ENCODE data around the gene CYFIP1. TPM values are rescaled to one million over a fixed set of nuclear protein-coding genes. Genes with fewer than 3 reads are reported as not detected.

The CYFIP1 gene
- total and polyA plus RNA-seq, 10 of the 15 experiments (the other 5 are each of a cell fraction or from before 2014, with no cell fraction given) = 3.5 to 46.2 (median 28.3) TPM

DNA sequence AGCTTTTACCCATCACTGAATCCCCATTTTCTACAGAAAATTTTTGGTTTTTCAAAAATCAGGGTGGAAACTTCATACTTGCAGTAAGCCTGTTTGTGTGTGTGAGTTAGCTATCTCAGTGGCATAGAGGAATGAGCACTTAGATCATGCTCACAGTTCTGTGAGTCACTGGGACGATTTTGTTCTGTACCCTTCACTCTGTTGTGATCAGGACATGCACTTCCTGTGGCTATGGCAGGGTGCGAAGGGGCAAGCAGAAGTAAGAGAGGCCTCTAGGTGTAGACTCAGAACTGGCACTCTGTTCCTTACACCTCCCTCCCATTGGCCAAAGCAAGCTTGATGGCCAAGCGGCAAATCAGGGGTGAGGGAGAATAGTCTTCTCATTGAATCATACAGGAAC is 130.1 kb downstream of the CYFIP1 start:
- Histone ChIP-seq H3K27ac (ENCODE audit: control insufficient read depth, insufficient read depth) (no peak overlapping the region), H2AFZ (ENCODE audit: control insufficient read depth, low read depth, low read length) (no peak overlapping the region), H4K20me1 (ENCODE audit: control insufficient read depth, insufficient read depth) (0 out of 2 replicates have a peak, but pooled peaks cover 3% of the 10 kb centered on the region), H3K9me3 (replicated peaks; ENCODE audit: control insufficient read depth, insufficient read depth, low read length) (no peaks in the 10 kb centered on the region), H3K9ac (ENCODE audit: control insufficient read depth, insufficient read depth, low read length) (no peak overlapping the region), H3K4me3 (no peak overlapping the region), H3K79me2 (ENCODE audit: control insufficient read depth, insufficient read depth, low read length) (peaks cover 49% of the 10 kb centered on the region), H3K4me2 (ENCODE audit: control insufficient read depth, insufficient read depth) (no peak overlapping the region), H3K27me3 (replicated peaks in 1 of 2; ENCODE audit: control insufficient read depth in 2 of 2, insufficient read depth in 2 of 2, low read length in 1 of 2) (no peaks in the 10 kb centered on the region), H3K4me1 (ENCODE audit: control insufficient read depth, insufficient read depth, low read length) (no peaks in the 10 kb centered on the region), H3K36me3 (ENCODE audit: control insufficient read depth in 2 of 2, insufficient read depth in 2 of 2, low read length in 1 of 2) (peaks cover 8 to 28% of the 10 kb centered on the region in 2 experiments)
- in situ Hi-C loops (cut with MboI) (no loop called here), intact Hi-C loops (cut with micrococcal nuclease; ENCODE audit: unreplicated experiment) (loop anchor here (10.0 kb wide), 2 partner anchors 75 to 125 kb away; no protein-coding TSS in a partner anchor)
- ATAC-seq (peak; percentile 63), FAIRE-seq (no peak), DNase-seq (ENCODE audit: low read depth, low spot score) (no peak)
- ChIA-PET CTCF (no interaction called here), RAD21 (ENCODE audit: unreplicated experiment) (no interaction called here), SMC1A (ENCODE audit: uncharacterized antibody, unreplicated experiment) (interaction anchor here (1.3 to 1.6 kb wide), 2 partner anchors 11 to 17 kb away, joined by 3 read pairs; no protein-coding TSS in a partner anchor), POLR2A (no interaction called here)
- TSS peak; percentile 3 for BruUV-seq (replicated peaks)
- WGBS (ENCODE audit: insufficient coverage, insufficient replicate concordance, low lambda C conversion rate, missing lambda C conversion rate) = 33% methylated on average over 3 of the region's 3 CpGs
- TF ChIP-seq MEF2B (IDR thresholded peaks at IDR 0.05; ENCODE audit: partially characterized antibody, poor library complexity, severe bottlenecking) (no peak), NFYB (IDR thresholded peaks at IDR 0.05; ENCODE audit: insufficient read depth, low read depth, low read length) (no peak), PAX8 (IDR thresholded peaks at IDR 0.05) (no peak), ZNF24 (IDR thresholded peaks at IDR 0.05) (no peak), STAT3 (IDR thresholded peaks at IDR 0.05; ENCODE audit: low read depth, low read length) (no peak), CHD2 (IDR thresholded peaks at IDR 0.05; ENCODE audit: borderline replicate concordance, low read depth, low read length) (no peak), KLF5 (IDR thresholded peaks at IDR 0.05; ENCODE audit: partially characterized antibody) (no peak), TCF7 (IDR thresholded peaks at IDR 0.05; ENCODE audit: borderline replicate concordance) (no peak), HDAC2 (IDR thresholded peaks at IDR 0.05) (no peak), SREBF1 (IDR thresholded peaks at IDR 0.05; ENCODE audit: low read length) (no peak), NR2F1 (conservative IDR thresholded peaks at IDR 0.05) (no peak), EED (IDR thresholded peaks at IDR 0.05; ENCODE audit: low read depth) (no peak), EGR1 (IDR thresholded peaks at IDR 0.05; ENCODE audit: borderline replicate concordance in 1 of 2, low read depth in 2 of 2, low read length in 2 of 2) (no peak), EP300 (IDR thresholded peaks at IDR 0.05; ENCODE audit: borderline replicate concordance in 1 of 2, control insufficient read depth in 1 of 2, low read depth in 2 of 2, low read length in 2 of 2) (no peak), ZSCAN29 (IDR thresholded peaks at IDR 0.05) (no peak)
- TF ChIP-seq, protein P1, sequence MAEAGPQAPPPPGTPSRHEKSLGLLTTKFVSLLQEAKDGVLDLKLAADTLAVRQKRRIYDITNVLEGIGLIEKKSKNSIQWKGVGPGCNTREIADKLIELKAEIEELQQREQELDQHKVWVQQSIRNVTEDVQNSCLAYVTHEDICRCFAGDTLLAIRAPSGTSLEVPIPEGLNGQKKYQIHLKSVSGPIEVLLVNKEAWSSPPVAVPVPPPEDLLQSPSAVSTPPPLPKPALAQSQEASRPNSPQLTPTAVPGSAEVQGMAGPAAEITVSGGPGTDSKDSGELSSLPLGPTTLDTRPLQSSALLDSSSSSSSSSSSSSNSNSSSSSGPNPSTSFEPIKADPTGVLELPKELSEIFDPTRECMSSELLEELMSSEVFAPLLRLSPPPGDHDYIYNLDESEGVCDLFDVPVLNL (IDR thresholded peaks at IDR 0.05; ENCODE audit: low read depth, low read length) = no peak
- TF ChIP-seq, protein P2, sequence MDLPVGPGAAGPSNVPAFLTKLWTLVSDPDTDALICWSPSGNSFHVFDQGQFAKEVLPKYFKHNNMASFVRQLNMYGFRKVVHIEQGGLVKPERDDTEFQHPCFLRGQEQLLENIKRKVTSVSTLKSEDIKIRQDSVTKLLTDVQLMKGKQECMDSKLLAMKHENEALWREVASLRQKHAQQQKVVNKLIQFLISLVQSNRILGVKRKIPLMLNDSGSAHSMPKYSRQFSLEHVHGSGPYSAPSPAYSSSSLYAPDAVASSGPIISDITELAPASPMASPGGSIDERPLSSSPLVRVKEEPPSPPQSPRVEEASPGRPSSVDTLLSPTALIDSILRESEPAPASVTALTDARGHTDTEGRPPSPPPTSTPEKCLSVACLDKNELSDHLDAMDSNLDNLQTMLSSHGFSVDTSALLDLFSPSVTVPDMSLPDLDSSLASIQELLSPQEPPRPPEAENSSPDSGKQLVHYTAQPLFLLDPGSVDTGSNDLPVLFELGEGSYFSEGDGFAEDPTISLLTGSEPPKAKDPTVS (IDR thresholded peaks at IDR 0.05; ENCODE audit: low read depth, low read length) = no peak
- TF ChIP-seq, protein P3, sequence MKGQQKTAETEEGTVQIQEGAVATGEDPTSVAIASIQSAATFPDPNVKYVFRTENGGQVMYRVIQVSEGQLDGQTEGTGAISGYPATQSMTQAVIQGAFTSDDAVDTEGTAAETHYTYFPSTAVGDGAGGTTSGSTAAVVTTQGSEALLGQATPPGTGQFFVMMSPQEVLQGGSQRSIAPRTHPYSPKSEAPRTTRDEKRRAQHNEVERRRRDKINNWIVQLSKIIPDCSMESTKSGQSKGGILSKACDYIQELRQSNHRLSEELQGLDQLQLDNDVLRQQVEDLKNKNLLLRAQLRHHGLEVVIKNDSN (IDR thresholded peaks at IDR 0.05; ENCODE audit: borderline replicate concordance, extremely low read length, insufficient read depth, low read depth, low read length) = no peak
- TF ChIP-seq, protein P4, sequence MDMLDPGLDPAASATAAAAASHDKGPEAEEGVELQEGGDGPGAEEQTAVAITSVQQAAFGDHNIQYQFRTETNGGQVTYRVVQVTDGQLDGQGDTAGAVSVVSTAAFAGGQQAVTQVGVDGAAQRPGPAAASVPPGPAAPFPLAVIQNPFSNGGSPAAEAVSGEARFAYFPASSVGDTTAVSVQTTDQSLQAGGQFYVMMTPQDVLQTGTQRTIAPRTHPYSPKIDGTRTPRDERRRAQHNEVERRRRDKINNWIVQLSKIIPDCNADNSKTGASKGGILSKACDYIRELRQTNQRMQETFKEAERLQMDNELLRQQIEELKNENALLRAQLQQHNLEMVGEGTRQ (IDR thresholded peaks at IDR 0.05; ENCODE audit: borderline replicate concordance, low read depth, low read length) = no peak

All from GM12878 (cell line).